GM18873 (cell line): Measurements from ENCODE around the gene C3orf20.
"Not testable (repeated sequence)": the region's sequence is repeated elsewhere in the genome, so short reads cannot be mapped to it uniquely, and the experiment has no call there.

Experiments used
- ATAC-seq: cut with Tn5 transposase; IDR thresholded peaks from one replicate; pipeline ENCODE4 v1.9.1; 2021; ENCODE audit warnings: mild to moderate bottlenecking, moderate library complexity, moderate number of reproducible peaks; ENCODE audit not compliant: unreplicated experiment, low FRiP score

Gene C3orf20

DNA sequence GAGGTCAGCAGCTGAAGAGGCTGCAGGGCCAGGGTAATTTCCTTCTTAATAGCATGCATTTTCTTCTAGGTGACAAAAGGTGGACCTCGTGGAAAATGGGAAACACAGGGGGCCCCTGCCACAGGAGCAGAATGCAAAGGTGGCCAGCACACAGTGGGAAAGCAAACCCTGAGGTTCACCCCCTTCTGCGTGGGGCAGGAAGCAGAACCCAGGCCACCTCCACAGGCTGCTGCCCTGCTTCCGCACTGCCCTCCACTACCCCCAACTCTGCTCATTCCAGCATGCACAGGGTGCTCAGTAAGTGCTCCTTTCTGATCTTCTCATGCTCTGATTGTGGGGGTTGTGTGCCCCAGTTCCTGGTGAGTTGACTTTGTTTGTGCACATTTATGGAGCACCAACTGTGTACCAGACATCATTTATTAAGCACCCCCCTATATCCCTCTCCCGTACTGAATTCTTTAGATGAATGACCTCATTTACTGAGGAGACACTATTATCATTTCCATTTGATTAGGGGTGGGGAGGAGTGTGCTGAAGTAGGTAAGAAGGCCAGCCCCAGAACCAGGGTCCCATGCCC, 131.1 kb downstream of the C3orf20 start:
- ATAC-seq = no peak

DNA sequence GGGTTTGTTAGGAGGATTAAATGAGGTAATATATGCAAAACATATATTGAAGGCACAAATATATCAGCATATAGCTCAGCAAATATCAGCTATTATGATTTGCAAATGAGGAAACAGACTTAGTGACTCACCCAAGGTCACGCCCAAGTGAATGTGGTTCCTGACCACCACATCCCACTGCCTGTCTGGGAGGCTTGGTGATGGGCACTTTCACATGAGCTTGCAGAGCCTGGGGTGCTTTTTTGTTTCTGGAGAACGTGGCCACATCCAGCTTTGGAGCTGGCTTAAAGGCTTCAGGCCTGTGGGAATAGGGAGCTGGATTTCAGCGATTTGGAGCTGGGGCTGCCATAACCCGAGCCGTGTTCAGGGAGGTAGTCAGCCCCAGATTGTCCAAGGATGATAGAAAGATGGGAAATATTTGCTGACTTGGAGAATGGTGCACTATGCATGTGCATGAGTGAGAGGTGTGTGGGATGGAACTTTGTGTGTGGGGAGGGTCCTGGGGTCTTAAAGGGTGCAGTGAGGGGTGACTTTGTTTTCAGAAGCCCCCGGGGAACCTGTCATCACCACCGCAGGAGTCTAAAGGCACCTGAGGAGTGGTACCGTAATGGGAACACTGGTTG, 131.8 kb downstream of the C3orf20 start:
- no peak for ATAC-seq

DNA sequence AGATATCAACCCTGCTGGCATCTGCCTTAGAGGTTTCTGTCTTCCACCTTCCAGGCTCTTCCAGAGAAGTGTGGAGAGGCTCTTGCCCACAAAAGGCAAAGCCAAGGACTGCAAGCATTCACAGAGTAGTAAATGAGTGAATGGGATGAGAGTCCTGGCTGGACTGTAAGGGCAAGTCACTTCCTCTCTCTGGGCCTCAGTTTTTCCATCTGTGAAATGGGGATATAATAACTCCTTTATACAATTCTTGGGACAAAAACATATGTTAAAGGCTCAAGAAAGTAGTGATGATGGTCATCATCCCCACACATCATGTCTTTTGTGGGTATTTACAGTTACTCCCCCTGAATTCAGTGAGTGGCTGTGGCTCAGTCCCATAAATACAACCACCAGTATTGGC, 133.1 kb downstream of the C3orf20 start:
- ATAC-seq = no peak

DNA sequence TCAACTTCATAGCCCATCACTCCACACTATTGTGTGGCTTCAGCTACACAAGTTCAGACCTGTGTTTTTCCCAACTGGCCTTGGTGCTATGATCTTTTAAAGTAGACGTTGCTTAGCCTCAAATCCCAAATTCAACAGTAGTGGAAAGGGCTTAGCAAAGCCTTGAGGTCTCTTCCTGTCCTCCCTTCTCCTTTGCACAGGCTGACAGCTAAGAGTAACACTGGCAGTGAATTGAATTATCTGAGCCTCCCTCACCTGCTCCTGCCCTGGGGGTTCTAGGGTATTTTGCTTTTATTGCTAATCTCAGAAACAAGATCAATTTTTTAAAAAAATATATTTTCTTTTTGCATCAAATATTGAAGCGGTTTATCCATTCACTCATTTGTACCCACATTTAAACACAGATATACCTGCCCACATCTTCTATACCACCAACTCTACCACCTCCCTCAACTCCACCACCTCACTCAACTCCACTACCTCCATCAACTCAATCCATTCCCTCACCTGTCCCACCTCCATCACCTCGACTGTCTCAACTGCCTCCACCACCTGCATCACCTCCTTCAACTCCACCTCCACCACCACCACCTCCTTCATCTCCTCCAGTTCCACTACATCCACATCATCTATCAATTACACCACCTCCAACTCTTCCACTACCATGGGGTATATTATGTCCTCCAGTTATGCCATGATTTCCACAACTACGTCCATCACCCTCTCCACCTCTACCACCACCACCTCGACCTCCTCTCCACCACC, 133.7 kb downstream of the C3orf20 start:
- no peak for ATAC-seq

DNA sequence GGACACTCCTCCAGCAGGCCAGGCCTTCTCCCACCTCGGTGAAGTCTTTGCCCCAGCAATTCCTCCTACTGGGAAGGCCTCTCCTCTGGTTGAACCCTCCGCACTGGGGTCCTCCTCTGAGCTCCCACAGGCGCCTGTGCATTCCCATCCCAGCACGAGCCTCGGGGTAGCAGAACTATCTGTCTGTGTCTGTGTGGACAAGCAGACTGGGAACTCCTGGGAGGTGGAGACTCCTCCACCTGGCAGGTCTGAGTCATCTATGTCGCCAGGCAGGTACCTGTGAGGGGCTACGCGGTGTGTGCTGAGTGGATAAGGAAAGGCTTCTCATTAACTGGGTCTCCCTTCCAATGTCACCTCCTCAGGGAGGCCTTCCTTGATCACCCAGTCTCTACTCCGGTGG, 134.7 kb downstream of the C3orf20 start:
- ATAC-seq = not testable (repeated sequence)

DNA sequence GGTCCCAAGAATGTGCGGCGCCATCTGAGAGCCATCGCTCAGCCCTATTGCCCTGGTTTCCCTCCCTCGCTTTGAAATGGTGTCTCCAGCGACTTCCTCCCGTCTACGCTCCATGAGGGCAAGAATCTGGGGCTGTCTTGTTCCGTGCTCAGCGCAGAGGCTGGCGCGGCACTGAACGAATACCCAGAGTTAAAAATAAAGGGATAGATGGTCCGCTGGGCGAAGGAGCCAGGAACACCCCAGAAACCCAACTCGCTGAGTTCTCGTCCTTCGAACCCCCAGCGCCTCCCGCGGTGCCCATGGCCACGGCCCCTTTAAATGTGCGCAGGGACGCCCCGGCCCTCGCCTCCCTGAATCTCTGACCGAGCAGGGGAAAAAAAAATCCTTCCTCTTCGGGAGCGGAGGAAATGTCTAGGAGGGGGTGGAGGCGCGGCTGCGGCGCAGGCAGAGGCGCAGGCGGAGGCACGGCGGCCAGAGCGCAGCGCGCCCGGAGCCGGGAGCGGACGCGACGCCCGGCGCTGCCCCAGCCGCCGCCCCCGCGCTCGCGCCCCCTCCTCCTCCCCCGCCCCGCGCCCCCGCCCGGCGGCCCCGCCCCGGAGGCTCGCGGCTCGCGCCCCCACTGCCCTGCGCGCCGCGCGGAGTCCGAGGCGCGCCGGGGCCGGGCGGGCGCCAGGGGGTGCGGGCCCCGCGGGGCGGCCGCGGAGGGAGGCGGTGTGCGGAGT, 135.3 kb downstream of the C3orf20 start:
- no peak for ATAC-seq

DNA sequence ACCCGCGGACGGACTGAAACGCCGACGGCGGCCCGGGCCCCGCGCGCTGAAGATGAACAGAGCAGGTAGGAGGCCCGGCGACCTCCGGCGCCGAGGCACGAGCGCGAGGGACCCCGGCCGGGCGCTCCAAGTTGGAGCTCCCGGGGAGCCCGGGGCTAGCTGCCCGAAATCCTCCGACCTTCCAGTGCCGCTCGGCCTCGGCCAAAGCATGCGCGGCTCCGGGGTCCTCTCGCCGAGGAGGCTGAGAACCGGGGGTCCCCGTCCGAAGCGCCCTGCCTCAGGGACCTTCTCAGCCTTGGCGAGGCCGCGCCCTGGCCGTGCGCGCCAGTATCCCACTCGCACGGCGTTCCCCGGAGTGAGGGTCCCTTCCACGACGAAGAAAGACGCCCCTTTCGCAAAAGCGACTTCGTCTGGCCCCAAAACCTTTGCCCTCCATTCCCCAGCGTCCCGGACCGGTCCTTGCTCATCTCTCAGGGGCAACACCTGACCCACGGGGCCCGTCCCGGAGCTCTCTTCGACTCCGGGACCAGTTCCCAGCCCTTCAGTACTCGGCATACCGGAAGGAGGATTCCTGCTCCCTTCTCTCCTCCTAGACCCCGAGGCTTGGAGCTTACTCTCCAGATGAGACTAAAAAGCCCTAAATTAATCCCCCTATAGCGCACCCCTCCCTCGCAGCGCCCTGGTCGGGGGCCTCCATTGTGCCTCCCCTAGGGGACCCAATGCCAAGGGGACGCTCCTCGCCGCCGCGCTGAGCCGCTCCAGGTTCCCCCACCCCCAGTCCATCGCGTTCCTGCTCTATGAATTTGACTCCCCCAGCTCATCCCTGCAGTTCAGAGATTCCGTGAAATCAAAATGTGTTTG, 136.1 kb downstream of the C3orf20 start:
- ATAC-seq = no peak

DNA sequence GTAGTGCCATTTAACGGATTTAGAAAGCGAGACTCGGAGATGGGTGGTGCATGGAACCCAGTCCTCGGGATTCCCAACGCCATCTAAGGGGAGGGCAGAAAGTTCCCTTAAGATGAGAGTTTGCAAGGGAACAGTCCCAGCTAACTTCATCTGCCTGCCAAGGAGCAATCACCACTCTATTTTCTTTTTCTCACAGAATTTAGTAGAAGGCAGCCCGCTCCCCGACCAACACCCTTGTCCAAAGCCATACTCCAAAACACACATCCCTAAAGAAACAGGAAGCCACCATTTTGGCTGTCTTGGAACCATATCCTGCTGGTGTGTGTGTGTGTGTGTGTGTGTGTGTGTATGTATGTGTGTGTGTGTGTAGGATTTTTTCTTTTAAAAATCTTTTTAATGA, 136.7 kb downstream of the C3orf20 start:
- no peak for ATAC-seq

DNA sequence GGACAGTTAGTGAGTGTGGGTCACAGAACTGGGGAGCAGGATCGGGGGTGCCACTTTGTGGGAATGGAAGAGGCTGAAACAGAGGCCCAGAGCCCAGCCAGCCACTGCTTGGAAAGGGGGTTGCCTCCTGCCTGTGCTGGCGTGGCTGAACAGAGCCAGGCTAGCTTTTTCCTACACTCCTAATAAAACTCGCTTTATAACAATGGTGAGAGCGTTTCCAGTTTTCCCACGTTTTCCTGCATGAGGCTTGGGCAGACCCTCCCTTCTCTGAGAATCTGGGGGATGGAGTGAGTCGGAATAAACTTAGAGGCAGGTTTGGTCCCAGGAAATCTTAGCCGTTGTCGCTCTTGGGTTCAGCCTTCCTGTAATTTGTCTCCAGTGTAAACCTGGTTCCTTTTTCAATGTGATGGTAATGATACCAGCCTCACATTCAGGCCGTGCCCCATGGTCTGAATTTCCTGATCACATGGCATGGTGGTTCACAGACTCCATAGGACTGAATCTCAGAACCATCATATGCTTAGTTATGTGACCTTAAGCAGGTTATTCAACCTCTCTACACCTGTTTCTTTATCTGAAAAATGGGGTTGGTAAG, 137.4 kb downstream of the C3orf20 start:
- ATAC-seq = no peak

DNA sequence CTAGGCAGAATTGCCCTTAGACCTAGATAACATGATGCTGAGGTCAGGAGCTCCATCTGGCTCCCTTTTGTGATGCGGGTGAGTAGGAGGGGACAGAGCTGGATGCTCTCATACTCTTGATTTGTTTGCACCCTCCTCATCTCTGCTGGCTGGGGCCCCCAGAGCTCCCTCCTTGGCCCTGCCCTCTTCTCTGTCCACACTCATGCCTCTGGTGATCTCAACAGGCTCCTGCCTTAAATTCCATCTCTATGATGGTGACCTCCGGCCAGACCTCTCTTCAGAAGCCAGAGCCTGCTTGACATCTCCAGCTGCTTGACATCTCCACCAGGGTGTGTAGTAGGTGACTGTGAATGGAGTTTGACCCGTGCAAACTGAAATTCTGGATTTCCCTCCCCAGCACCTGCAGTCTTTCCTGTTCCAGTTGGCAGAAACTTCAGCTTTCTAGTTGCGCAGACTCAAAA, 139.5 kb downstream of the C3orf20 start:
- ATAC-seq = no peak

DNA sequence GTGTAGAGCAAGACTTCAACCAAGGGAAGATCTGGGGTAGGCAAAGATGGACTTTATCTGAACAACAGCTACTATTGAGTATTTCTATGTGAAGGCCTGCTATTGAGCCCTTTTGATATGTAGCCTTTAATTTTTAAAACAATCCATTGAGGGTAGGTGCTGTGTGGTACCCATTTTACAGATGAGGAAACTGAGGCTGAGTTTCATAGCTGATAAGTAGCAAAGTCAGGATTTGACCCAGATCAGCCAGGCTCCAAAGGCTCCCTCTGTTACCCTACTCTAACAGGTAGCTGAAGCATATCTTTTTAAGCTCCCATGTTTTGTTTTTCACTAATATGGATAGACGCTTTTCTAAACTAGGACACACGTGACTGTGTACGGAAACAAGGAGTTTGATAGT, 141.4 kb downstream of the C3orf20 start:
- ATAC-seq = no peak

DNA sequence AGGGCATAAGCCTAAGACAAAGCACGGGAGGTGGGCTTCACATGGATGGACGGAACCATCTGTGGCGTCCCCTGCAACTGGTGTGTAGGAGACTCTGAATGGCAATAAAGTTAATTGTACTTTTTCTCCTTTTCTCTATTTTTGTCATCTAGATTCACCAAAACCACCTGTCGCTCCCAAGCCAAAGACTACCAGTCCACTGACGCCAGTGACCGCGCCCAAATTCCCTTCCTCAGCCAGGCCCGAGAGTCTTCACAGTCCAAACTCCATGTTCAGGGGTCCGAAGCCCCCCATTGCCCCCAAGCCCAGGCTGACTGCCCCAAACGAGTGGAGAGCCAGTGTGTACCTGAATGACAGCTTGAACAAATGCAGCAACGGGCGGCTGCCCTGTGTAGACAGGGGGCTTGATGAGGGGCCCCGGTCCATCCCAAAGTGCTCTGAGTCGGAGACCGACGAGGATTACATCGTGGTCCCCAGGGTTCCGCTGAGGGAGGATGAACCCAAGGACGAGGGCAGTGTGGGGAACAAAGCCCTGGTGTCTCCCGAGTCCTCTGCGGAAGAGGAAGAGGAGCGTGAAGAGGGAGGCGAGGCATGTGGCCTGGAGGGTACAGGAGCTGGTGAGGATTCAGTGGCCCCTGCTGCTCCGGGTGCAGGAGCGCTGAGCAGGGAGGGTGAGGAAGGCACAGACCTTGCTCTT, 144.0 kb downstream of the C3orf20 start, which contains the start of gene FGD5:
Gene FGD5 (plus strand): TSS at position 159 of the 697 bp plus-strand sequence. CDS start 110 bp downstream, at position 269.
- ATAC-seq = no peak

DNA sequence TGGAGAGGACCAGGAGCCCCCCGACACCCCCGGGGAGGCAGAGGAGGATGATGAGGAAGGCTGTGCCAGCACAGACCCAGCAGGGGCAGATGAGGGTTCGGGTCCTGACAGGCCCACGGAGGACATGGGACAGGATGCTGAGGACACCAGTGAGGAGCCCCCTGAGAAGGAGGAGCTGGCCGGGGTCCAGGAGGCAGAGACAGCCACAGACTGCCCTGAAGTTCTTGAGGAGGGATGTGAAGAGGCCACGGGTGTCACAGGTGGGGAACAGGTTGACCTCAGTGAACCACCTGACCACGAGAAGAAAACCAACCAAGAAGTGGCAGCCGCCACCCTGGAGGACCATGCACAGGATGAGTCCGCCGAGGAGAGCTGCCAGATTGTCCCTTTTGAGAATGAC, 144.7 kb downstream of the C3orf20 start:
- ATAC-seq = no peak

DNA sequence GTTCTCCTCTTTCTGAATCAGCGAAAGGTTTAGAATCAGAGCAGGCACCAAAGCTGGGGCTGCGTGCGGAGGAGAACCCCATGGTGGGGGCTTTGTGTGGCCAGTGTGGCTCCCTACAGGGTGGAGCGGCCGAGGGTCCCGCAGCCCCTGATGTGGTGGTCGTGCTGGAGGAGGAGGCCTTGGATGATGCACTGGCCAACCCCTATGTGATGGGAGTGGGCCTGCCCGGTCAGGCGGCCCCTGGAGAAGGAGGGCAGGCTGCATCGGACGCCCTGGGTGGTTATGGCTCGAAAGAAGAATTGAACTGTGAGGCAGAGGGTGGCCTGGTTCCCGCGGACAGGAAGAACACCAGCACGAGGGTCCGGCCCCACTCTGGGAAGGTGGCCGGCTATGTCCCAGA, 145.2 kb downstream of the C3orf20 start:
- ATAC-seq = no peak

DNA sequence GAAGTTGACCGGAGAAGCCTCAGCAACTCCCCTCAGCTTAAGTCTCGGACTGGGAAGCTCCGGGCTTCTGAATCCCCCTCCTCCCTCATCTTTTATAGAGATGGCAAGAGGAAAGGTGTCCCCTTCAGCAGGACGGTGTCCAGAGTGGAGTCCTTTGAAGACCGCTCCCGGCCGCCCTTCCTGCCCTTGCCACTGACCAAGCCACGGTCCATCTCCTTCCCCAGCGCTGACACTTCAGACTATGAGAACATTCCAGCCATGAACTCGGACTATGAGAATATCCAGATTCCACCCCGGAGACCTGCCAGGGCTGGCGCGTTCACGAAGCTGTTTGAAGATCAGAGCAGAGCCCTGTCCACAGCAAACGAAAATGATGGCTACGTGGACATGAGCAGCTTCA, 146.2 kb downstream of the C3orf20 start:
- no peak for ATAC-seq

DNA sequence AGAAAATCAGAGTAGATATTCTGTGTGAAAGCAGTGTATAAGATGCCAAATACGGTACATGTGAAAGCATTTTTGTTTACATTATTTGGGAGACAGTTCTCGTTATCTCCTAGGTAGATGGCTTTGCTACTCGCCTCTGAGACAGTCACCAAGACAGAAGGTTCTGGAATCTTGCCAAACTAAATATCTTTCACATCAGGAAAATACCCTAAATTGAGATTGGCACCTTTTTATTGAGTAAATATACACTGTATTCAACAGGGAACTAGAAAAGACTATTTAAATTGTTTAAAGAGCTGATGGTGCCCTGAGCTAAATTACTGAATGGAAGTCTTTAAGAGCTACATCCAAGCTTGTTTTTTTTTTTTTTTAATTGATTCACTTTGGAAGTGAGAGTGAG, 147.2 kb downstream of the C3orf20 start:
- ATAC-seq = no peak
